Erythroblast (primary cell): ENCODE measurements around the gene MTMR3.
A peak's percentile ranks its signal among the peaks of the same experiment; 100 is the strongest.

Experiments used
- DNase-seq, 2 experiments: peaks; one replicate each; lab custom pipeline; 2025; lab: John Stamatoyannopoulos, UW
- GATA1 ChIP-seq: IDR thresholded peaks from 2 replicates; pipeline ENCODE4 v1.6.1; 2011; ENCODE audit warnings: low read depth, mild to moderate bottlenecking, control low read depth, low read length, moderate library complexity
- POLR2A ChIP-seq: IDR thresholded peaks from 2 replicates; pipeline ENCODE4 v1.6.1; 2011; ENCODE audit warnings: mild to moderate bottlenecking, low read length

MTMR3 gene

GRCh38 chr22:30031764-30032455 is 148.9 kb downstream of the MTMR3 start:
- no peak for DNase-seq
- TF ChIP-seq GATA1 (no peak), POLR2A (no peak)

GRCh38 chr22:30033137-30033536 is 150.2 kb downstream of the MTMR3 start:
- TF ChIP-seq POLR2A (no peak), GATA1 (no peak)
- DNase-seq = no peak

- DNase-seq = no peak
- TF ChIP-seq POLR2A = no peak
- no peak for TF ChIP-seq GATA1
These were observed 150.9 kb downstream of the MTMR3 start for GRCh38 chr22:30033901-30034300.

- DNase-seq = peak in 1 of 2 experiments; percentile 58
- no peak for TF ChIP-seq GATA1
- TF ChIP-seq POLR2A = no peak
These were observed 153.7 kb downstream of the MTMR3 start for GRCh38 chr22:30036656-30037055.

GRCh38 chr22:30038219-30038618 is 155.2 kb downstream of the MTMR3 start:
- TF ChIP-seq POLR2A (no peak), GATA1 (no peak)
- peak in 1 of 2 experiments; percentile 30 for DNase-seq

- no peak for DNase-seq
- TF ChIP-seq GATA1 = no peak
These were observed 157.7 kb downstream of the MTMR3 start for GRCh38 chr22:30040499-30041260.

GRCh38 chr22:30041475-30041874 is 158.5 kb downstream of the MTMR3 start:
- no peak for DNase-seq
- TF ChIP-seq POLR2A (no peak), GATA1 (no peak)

GRCh38 chr22:30041881-30042280 is 158.9 kb downstream of the MTMR3 start:
- TF ChIP-seq POLR2A (no peak), GATA1 (no peak)
- no peak for DNase-seq

GRCh38 chr22:30043161-30043560 is 160.2 kb downstream of the MTMR3 start:
- no peak for TF ChIP-seq GATA1
- TF ChIP-seq POLR2A = no peak

GRCh38 chr22:30044369-30044768 is 161.4 kb downstream of the MTMR3 start:
- DNase-seq = peak in 1 of 2 experiments; percentile 40
- TF ChIP-seq POLR2A = no peak
- no peak for TF ChIP-seq GATA1

More at GRCh38 chr22:30043161-30043560, 160.2 kb downstream of the MTMR3 start:
- no peak for DNase-seq

GRCh38 chr22:30044881-30045493 is 162.0 kb downstream of the MTMR3 start:
- no peak for DNase-seq
- TF ChIP-seq GATA1 (no peak), POLR2A (no peak)

- no peak for DNase-seq
- TF ChIP-seq POLR2A = no peak
- no peak for TF ChIP-seq GATA1
These were observed 162.5 kb downstream of the MTMR3 start for GRCh38 chr22:30045494-30045887.

- DNase-seq = no peak
- TF ChIP-seq POLR2A (no peak), GATA1 (no peak)
These were observed 163.1 kb downstream of the MTMR3 start for GRCh38 chr22:30045901-30046715.
